ENCODE data around the gene GNG8.
"Not testable (repeated sequence)": the region's sequence is repeated elsewhere in the genome, so short reads cannot be mapped to it uniquely, and the experiment has no call there.

Gene GNG8

GRCh38 chr19:46630586-46631205, 5.3 kb downstream of the GNG8 start:
- ChIA-PET CTCF (interaction anchor here (0.6 to 6.9 kb wide), 9 partner anchors 8 to 618 kb away, joined by 3 to 95 read pairs (median 5); partner anchors contain the start of gene DACT3), POLR2A (interaction anchor here (0.9 to 1.3 kb wide), 3 partner anchors 16 to 43 kb away, joined by 3 to 4 read pairs (median 3); partner anchors contain the start of gene DACT3)
- Histone ChIP-seq H3K4me3 (ENCODE audit: low read depth, low read length) (no peak overlapping the region), H3K9me3 (ENCODE audit: control insufficient read depth, insufficient read depth, low read depth, low read length) (no peaks in the 10 kb centered on the region), H3K27ac (ENCODE audit: extremely low read depth, low read depth, low read length) (no peak overlapping the region), H3K4me1 (ENCODE audit: control insufficient read depth, insufficient read depth, low read length) (peaks cover 3% of the 10 kb centered on the region; the same call in 1 of the 2 replicates), H3K36me3 (ENCODE audit: control insufficient read depth in 2 of 2, insufficient read depth in 1 of 2, low read length in 2 of 2) (no peaks in the 10 kb centered on the region)
- TF ChIP-seq WT1 (tag by site-specific recombination; IDR thresholded peaks at IDR 0.05) (no peak), ZIC2 (tag by site-specific recombination; IDR thresholded peaks at IDR 0.05) (peak; percentile 29; the same call in 1 of the 2 replicates), GLIS1 (tag by site-specific recombination; IDR thresholded peaks at IDR 0.05) (peak; percentile 90)

DNA sequence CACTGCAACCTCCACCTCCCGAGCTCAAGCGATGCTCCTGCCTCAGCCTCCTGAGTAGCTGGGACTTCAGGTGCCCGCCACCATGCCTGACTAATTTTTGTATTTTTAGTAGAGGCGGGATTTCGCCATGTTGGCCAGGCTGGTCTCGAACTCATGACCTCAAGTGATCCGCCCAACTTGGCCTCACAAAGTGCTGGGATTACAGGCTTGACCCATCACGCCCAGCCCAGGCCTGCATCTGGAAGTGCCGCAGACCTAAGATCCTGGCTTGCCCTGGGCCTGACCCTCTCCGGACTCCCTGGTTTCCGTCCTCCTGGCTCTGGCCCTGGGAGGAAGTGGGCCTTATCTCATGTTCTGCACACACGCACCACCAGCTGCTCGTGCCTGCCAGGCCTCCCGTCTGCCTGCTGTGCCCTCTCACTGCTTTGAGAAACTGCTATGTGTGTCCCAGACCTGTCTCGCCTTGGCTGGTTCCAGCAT, 6.4 kb downstream of the GNG8 start:
- no peak overlapping the region for H3K27ac ChIP-seq (ENCODE audit: extremely low read depth, low read depth, low read length)

DNA sequence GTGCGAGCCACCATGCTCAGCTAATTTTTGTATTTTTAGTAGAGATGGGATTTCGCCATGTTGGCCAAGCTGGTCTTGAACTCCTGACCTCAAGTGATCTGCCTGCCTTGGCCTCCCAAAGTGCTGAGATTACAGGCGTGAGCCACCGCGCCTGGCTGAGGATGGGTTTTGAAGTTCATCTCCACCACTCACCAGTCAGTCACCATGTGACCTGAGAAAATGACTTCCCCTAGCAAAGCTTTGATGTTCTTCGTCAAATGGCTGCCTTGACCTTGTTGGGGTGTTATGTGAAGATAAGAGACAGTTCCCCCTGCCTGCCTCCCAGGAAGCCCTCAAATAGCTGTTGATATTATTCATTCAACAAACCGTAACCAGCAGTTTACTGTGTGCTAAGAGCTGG, 7.0 kb downstream of the GNG8 start:
- H3K4me1 ChIP-seq (ENCODE audit: control insufficient read depth, insufficient read depth, low read length); H3K36me3 ChIP-seq (ENCODE audit: control insufficient read depth in 2 of 2, insufficient read depth in 1 of 2, low read length in 2 of 2); H3K27ac ChIP-seq (ENCODE audit: extremely low read depth, low read depth, low read length); H3K9me3 ChIP-seq (ENCODE audit: control insufficient read depth, insufficient read depth, low read depth, low read length); H3K4me3 ChIP-seq (ENCODE audit: low read depth, low read length): not testable (repeated sequence)
- POLR2A ChIA-PET, result interaction anchor here (2.5 kb wide), 1 partner anchor 28 kb away, joined by 7 read pairs; the partner anchor contains the start of gene CALM3
- CTCF ChIA-PET, result interaction anchor here (0.6 to 6.9 kb wide), 5 partner anchors 13 to 259 kb away, joined by 3 to 95 read pairs (median 4); partner anchors contain the start of gene DACT3

More for the DNA sequence above, 6.4 kb downstream of the GNG8 start:
- Histone ChIP-seq H3K4me3 (ENCODE audit: low read depth, low read length) (no peak overlapping the region), H3K9me3 (ENCODE audit: control insufficient read depth, insufficient read depth, low read depth, low read length) (no peaks in the 10 kb centered on the region), H3K4me1 (ENCODE audit: control insufficient read depth, insufficient read depth, low read length) (peaks cover 3% of the 10 kb centered on the region; the same call in 1 of the 2 replicates), H3K36me3 (ENCODE audit: control insufficient read depth in 2 of 2, insufficient read depth in 1 of 2, low read length in 2 of 2) (no peaks in the 10 kb centered on the region)
- ChIA-PET POLR2A (interaction anchor here (2.5 kb wide), 1 partner anchor 29 kb away, joined by 7 read pairs; the partner anchor contains the start of gene CALM3), CTCF (interaction anchor here (0.6 to 6.9 kb wide), 4 partner anchors 13 to 122 kb away, joined by 3 to 95 read pairs (median 11); partner anchors contain the start of gene DACT3)
- TF ChIP-seq ZNF335 (tag by site-specific recombination; conservative IDR thresholded peaks at IDR 0.05) (peak; percentile 62), TRIM28 (IDR thresholded peaks at IDR 0.05; ENCODE audit: borderline replicate concordance, low read length) (no peak), ZIC2 (tag by site-specific recombination; IDR thresholded peaks at IDR 0.05) (peak; percentile 49), MZF1 (tag by site-specific recombination; IDR thresholded peaks at IDR 0.05; ENCODE audit: borderline replicate concordance) (no peak)

DNA sequence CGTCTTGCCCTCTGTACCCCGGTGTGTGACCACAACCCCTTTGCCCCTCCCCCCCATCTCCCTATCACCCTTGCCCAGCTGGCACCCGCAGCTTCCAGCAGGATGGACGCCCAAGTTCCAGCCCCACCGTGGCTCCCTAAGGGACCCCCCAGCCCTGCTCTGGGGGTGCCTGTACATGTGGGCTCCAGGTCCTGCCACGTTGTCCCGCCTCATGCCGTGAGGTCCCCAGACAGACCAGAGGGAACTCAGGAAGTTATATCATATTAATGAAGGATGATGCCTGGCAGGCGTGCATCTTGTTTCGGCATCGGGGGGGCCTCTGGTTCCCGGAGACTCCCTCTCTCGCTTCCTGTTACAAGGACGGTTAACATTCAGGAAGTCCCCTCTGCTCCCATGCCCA, 9.6 kb downstream of the GNG8 start:
- Histone ChIP-seq H3K4me1 (ENCODE audit: control insufficient read depth, insufficient read depth, low read length) (no peaks in the 10 kb centered on the region), H3K27ac (ENCODE audit: extremely low read depth, low read depth, low read length) (no peak overlapping the region), H3K9me3 (ENCODE audit: control insufficient read depth, insufficient read depth, low read depth, low read length) (no peaks in the 10 kb centered on the region), H3K4me3 (ENCODE audit: low read depth, low read length) (no peak overlapping the region), H3K36me3 (ENCODE audit: control insufficient read depth in 2 of 2, insufficient read depth in 1 of 2, low read length in 2 of 2) (no peaks in the 10 kb centered on the region)
- TF ChIP-seq ZNF394 (tag by site-specific recombination; IDR thresholded peaks at IDR 0.05; ENCODE audit: borderline replicate concordance) (no peak), ZNF677 (tag by site-specific recombination; IDR thresholded peaks at IDR 0.05) (no peak), ZFP3 (tag by site-specific recombination; IDR thresholded peaks at IDR 0.05; ENCODE audit: low read depth) (no peak)
- POLR2A ChIA-PET, result interaction anchor here (1.3 kb wide), 1 partner anchor 20 kb away, joined by 3 read pairs; no protein-coding TSS in a partner anchor
- CTCF ChIA-PET, result interaction anchor here (0.6 to 2.5 kb wide), 5 partner anchors 9 to 78 kb away, joined by 3 to 12 read pairs (median 4); partner anchors contain the start of gene DACT3

GRCh38 chr19:46625731-46626130, 10.3 kb downstream of the GNG8 start:
- TF ChIP-seq ZNF350 (tag by site-specific recombination; IDR thresholded peaks at IDR 0.05) (no peak), ZNF629 (tag by site-specific recombination; IDR thresholded peaks at IDR 0.05) (no peak), ZNF341 (tag by site-specific recombination; IDR thresholded peaks at IDR 0.05; ENCODE audit: low read depth) (no peak), KLF9 (tag by site-specific recombination; IDR thresholded peaks at IDR 0.05; ENCODE audit: low read depth) (no peak), OVOL3 (tag by site-specific recombination; IDR thresholded peaks at IDR 0.05) (no peak), ZNF555 (tag by site-specific recombination; conservative IDR thresholded peaks at IDR 0.05) (no peak)
- H3K27ac ChIP-seq (ENCODE audit: extremely low read depth, low read depth, low read length), result no peak overlapping the region
- no peaks in the 10 kb centered on the region for H3K36me3 ChIP-seq (ENCODE audit: control insufficient read depth in 2 of 2, insufficient read depth in 1 of 2, low read length in 2 of 2)
- no peaks in the 10 kb centered on the region for H3K9me3 ChIP-seq (ENCODE audit: control insufficient read depth, insufficient read depth, low read depth, low read length)
- H3K4me3 ChIP-seq (ENCODE audit: low read depth, low read length), result no peak overlapping the region
- no peaks in the 10 kb centered on the region for H3K4me1 ChIP-seq (ENCODE audit: control insufficient read depth, insufficient read depth, low read length)
- ChIA-PET CTCF (interaction anchor here (0.6 to 2.5 kb wide), 5 partner anchors 9 to 79 kb away, joined by 3 to 12 read pairs (median 5); partner anchors contain the start of gene DACT3), POLR2A (interaction anchor here (1.3 kb wide), 1 partner anchor 19 kb away, joined by 3 read pairs; no protein-coding TSS in a partner anchor)

Measured in HEK293 (cell line).